Erythroblast (primary cell): ENCODE data around the gene DBH.

ENCODE experiments used
- GATA1 ChIP-seq: IDR thresholded peaks from 2 replicates; pipeline ENCODE4 v1.6.1; 2011; ENCODE audit warnings: low read depth, mild to moderate bottlenecking, control low read depth, low read length, moderate library complexity
- POLR2A ChIP-seq: IDR thresholded peaks from 2 replicates; pipeline ENCODE4 v1.6.1; 2011; ENCODE audit warnings: mild to moderate bottlenecking, low read length

GRCh38 chr9:133604214-133604613 lies 31.9 kb upstream of the DBH start:
- TF ChIP-seq POLR2A, result no peak
- no peak for TF ChIP-seq GATA1
